ENCODE data around the gene NSL1.

Gene NSL1

DNA sequence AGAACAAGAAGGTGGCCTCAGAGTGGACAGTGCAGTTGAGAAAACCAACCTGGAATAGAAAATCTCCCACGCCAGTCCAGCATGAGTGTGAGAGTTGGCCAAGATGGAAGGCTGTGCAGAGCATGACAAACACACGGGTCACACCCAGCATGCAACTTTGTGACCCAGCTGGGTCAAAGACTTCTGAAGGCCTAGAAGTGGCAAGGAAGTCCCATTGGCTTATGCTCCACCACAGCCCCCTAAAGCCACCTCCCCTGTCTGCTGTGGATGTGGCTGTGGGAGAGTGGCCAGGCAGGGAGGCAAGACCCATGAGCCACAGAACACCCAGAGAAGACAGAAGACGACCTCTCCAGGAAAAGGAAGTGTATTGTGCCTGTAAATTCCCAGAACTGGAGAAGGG is 105.5 kb downstream of the NSL1 start:
- Histone ChIP-seq H3K4me3 (no peak overlapping the region), H3K27ac (no peak overlapping the region)
- peak; percentile 49 for DNase-seq (ENCODE audit: low spot score)
- TF ChIP-seq, protein P1, sequence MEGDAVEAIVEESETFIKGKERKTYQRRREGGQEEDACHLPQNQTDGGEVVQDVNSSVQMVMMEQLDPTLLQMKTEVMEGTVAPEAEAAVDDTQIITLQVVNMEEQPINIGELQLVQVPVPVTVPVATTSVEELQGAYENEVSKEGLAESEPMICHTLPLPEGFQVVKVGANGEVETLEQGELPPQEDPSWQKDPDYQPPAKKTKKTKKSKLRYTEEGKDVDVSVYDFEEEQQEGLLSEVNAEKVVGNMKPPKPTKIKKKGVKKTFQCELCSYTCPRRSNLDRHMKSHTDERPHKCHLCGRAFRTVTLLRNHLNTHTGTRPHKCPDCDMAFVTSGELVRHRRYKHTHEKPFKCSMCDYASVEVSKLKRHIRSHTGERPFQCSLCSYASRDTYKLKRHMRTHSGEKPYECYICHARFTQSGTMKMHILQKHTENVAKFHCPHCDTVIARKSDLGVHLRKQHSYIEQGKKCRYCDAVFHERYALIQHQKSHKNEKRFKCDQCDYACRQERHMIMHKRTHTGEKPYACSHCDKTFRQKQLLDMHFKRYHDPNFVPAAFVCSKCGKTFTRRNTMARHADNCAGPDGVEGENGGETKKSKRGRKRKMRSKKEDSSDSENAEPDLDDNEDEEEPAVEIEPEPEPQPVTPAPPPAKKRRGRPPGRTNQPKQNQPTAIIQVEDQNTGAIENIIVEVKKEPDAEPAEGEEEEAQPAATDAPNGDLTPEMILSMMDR (IDR thresholded peaks at IDR 0.05), result no peak

DNA sequence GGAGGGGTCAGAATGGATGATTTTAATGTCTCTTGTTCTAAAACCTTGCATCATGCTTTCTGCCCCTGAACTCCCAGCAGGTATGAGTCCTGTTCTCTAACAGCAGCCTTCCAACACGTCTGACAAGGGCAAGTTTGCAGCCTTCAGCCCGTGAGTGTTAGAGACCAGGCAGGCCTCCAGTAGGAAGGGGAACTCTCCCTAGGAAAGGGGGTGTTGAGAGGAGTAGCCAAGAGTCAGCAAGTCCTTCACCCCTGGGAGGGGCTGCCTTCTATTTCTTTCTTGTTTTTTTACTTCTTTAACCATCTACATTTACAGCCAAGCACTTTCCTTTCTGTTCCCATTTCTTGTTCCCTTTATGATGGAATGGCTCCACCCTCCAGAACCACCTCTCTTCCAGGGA is 106.1 kb downstream of the NSL1 start:
- TF ChIP-seq, protein P1 (IDR thresholded peaks at IDR 0.05), result no peak
- peak; percentile 36 for DNase-seq (ENCODE audit: low spot score)
- no peak overlapping the region for H3K4me3 ChIP-seq
- H3K27ac ChIP-seq, result peak overlapping the region in 1 of 2 donors; percentile 21

DNA sequence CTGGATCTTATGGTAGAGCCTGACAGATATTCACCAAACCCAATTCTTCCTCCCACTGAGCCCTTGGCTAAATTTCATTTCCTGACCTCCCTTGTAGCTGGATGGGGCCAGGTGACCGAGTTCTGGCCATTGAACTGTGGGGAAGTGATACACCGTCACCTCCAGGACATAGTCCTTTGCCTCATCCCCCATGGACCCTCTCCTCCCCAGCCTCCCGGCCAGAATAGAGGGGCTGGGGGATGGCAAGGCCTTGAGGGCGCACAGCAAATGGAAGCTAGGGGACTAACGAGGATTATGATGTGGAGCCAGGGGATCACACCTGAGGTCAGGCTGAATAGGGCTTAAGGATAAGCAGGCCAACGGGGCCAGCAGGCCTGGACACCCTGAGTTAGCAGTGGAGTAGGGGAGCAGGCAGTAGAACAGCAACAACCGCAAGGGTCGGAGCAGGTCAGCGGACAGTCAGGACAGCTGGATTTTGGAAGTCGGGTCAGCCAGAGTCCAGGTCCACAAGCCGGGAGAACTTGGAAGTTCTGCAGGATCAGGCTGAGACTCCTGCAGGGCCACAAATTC is 107.0 kb downstream of the NSL1 start:
- Histone ChIP-seq H3K4me3 (no peak overlapping the region), H3K27ac (no peak overlapping the region)
- TF ChIP-seq, protein P1 (IDR thresholded peaks at IDR 0.05), result no peak
- peak; percentile 56 for DNase-seq (ENCODE audit: low spot score)

DNA sequence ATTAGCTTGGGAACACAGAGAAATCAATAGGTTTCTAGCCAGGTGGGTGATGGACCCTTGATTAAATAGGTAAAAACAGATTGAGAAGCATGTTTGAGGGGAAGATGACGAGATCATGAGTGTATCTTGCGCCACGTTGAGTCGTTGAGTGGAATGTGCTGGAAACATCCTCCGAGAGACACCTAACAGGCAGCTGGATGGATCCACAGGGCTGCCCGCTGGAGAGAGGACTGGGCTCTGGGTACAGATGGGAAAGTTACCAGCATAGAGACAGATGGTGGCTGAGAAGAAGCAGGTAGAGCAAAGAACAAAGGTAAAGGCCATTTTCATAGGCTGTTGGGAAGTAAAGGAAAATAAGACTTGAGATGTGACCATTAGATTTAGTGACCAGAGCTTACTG is 107.5 kb downstream of the NSL1 start:
- TF ChIP-seq, protein P1 (IDR thresholded peaks at IDR 0.05), result no peak
- no peak overlapping the region for H3K4me3 ChIP-seq
- H3K27ac ChIP-seq, result no peak overlapping the region
- peak; percentile 19 for DNase-seq (ENCODE audit: low spot score)

DNA sequence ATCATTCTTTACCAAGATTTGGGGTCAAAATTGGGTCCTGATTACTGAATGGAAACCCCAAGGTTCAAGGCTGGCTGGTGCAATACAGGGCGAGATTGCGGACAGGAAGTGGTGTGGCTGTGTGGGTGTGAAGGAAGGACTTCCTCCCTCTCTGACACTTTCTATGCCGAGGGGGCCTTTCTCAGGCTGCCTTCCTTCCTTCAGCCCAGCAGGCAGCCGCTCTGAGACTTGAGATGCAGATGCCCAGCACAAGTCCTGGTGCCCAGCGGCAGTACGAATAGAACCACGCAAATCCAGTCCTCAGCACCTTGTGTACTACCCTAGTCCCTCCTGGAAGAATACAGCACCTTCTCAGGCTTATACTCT is 108.2 kb downstream of the NSL1 start:
- Histone ChIP-seq H3K27ac (no peak overlapping the region), H3K4me3 (no peak overlapping the region)
- TF ChIP-seq, protein P1 (IDR thresholded peaks at IDR 0.05), result no peak
- peak; percentile 64 for DNase-seq (ENCODE audit: low spot score)

DNA sequence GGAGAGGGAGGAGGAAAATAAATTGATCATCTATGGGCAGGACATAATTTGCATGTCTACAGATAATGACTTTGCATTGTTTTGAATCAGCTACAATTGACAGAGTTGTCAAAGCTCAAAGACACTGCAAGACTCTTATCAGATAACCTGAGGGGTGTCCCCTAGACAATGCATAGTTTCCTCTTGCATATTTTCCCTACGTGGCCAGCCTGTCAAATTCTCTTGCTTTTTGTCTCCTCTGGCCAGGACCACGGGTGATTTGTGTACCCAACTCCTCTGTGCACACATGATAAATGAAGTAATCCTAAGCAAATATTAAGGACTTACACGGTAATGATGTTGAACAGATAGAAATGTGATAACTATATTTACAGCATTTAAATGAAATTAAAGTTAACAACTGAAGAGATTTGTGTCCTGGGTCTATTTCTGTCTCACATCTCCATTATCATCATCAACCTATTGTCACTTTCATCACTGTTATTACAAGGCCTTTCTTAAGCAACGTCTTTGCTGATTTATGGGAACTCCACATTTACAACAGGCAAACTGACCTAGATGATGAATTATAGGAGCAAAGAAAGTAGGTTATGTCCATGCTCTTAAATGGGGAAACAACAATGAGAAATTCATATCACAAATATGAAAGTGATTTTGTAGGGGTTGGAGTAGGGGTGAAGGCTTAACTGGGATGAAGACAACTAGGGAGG is 110.7 kb downstream of the NSL1 start:
- no peak overlapping the region for H3K27ac ChIP-seq
- TF ChIP-seq, protein P1 (IDR thresholded peaks at IDR 0.05), result no peak
- H3K4me3 ChIP-seq, result no peak overlapping the region
- no peak for DNase-seq (ENCODE audit: low spot score)
